Measurements from ENCODE around the gene PLA2R1. TPM values are rescaled to one million over a fixed set of nuclear protein-coding genes. Genes with fewer than 3 reads are reported as not detected.

The PLA2R1 gene
- total RNA-seq, 4 donors from 2014 or later: 24.1 to 36.2 (median 24.9) TPM

DNA sequence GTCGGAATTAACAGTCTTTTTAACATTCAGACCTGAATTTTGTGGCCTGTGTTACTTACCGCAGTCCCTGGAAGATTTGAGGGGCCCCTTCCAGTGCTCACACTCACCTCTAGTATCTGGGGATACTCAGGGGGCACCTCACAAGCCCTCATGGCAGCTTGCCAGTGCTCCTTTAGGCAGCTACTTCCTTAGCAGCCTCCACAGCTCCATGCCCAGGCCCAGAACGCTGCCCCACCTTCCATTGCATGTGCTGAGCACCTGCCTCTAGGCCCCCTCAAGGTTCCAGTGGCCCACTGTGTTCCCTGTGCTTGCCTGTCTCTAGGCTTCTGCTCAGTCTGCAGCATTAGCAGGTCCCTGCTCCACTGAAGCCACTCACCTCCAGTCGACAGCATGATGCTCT, 30.0 kb upstream of the PLA2R1 start:
- intact Hi-C loops (cut with DNase I; ENCODE audit: low total_unique reads): no loop called here
- no peaks in the 10 kb centered on the region for H3K4me1 ChIP-seq
- no peak for DNase-seq
- H3K9me3 ChIP-seq: peaks cover 4 to 21% of the 10 kb centered on the region in 2 donors
- no peaks in the 10 kb centered on the region for H3K27me3 ChIP-seq
- no peak overlapping the region for H3K4me3 ChIP-seq
- TF ChIP-seq POLR2A (IDR thresholded peaks at IDR 0.05): no peak
- TF ChIP-seq, protein P1, sequence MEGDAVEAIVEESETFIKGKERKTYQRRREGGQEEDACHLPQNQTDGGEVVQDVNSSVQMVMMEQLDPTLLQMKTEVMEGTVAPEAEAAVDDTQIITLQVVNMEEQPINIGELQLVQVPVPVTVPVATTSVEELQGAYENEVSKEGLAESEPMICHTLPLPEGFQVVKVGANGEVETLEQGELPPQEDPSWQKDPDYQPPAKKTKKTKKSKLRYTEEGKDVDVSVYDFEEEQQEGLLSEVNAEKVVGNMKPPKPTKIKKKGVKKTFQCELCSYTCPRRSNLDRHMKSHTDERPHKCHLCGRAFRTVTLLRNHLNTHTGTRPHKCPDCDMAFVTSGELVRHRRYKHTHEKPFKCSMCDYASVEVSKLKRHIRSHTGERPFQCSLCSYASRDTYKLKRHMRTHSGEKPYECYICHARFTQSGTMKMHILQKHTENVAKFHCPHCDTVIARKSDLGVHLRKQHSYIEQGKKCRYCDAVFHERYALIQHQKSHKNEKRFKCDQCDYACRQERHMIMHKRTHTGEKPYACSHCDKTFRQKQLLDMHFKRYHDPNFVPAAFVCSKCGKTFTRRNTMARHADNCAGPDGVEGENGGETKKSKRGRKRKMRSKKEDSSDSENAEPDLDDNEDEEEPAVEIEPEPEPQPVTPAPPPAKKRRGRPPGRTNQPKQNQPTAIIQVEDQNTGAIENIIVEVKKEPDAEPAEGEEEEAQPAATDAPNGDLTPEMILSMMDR (IDR thresholded peaks at IDR 0.05): no peak
- no peaks in the 10 kb centered on the region for H3K36me3 ChIP-seq
- H3K27ac ChIP-seq: no peak overlapping the region

DNA sequence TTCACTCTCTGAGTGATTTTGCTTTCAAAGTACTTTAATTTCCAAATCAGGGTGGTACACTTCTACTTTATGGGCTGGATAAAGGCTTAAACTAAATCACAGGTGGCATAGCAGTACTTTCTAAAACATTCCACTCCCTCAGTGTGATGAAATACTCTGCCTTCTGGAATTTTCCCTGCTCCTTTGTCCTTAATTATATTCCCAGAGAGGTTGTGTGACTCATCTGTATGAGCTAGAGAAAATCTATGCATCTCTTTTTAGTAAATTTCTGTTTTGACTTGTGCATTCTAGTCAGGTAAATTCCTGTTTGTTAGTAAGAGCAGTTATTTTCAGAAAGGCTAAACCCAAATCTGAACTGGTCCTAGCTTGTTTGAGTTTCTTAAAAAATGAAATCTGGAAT, 29.0 kb upstream of the PLA2R1 start:
- peaks cover 4 to 31% of the 10 kb centered on the region in 2 donors for H3K9me3 ChIP-seq
- TF ChIP-seq, protein P1 (IDR thresholded peaks at IDR 0.05): no peak
- TF ChIP-seq POLR2A (IDR thresholded peaks at IDR 0.05): no peak
- intact Hi-C loops (cut with DNase I; ENCODE audit: low total_unique reads): no loop called here
- no peak overlapping the region for H3K27ac ChIP-seq
- H3K27me3 ChIP-seq: no peaks in the 10 kb centered on the region
- H3K4me1 ChIP-seq: no peaks in the 10 kb centered on the region
- H3K36me3 ChIP-seq: no peaks in the 10 kb centered on the region
- no peak for DNase-seq
- no peak overlapping the region for H3K4me3 ChIP-seq

DNA sequence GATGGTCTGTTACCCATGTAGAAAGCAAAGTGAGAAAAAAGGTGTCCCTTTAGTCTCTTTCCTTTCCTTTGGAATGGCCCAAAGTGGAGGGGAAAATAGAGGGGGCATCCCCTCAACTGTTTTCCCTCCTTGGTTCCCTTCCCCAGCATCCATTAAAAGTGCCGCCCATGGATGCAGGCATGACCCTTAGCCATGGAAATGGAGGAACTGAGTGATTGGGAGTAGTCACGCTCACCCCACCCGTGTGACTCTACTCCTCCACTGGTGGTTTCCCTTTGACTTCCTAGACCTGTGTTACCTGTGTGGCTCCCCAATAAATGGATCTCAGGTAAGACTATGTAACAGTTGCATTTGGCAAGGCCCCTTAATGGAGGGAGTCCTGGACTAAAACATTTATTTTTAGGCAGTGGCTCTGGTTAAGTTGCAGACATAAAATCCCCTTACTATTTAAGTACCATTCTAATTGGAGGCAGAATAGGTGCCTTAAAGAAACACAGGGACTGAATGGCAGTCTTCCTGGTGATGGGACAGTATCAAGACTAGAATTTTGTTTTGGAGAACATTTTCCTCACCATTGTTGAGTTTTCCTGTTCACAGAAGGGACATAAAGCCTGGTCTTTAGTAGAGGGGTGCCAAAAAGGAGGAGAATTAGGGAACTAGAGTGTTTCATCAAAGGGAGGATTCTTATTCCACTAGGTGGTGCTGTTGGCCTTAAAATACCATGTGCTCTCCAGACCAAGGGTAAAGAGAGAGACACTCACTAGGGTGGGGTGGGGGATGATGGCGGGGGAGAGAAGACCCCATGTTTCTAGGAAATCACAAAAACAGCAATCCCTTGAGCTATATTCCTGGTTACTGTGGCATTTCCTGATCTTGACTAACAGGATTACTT, 25.7 kb upstream of the PLA2R1 start:
- H3K36me3 ChIP-seq: no peaks in the 10 kb centered on the region
- no peak for DNase-seq
- H3K4me1 ChIP-seq: no peaks in the 10 kb centered on the region
- no peak overlapping the region for H3K27ac ChIP-seq
- TF ChIP-seq, protein P1 (IDR thresholded peaks at IDR 0.05): no peak
- no peak for TF ChIP-seq POLR2A (IDR thresholded peaks at IDR 0.05)
- no peak overlapping the region for H3K4me3 ChIP-seq
- peaks cover 4 to 43% of the 10 kb centered on the region in 2 donors for H3K9me3 ChIP-seq
- intact Hi-C loops (cut with DNase I; ENCODE audit: low total_unique reads): no loop called here
- no peaks in the 10 kb centered on the region for H3K27me3 ChIP-seq

DNA sequence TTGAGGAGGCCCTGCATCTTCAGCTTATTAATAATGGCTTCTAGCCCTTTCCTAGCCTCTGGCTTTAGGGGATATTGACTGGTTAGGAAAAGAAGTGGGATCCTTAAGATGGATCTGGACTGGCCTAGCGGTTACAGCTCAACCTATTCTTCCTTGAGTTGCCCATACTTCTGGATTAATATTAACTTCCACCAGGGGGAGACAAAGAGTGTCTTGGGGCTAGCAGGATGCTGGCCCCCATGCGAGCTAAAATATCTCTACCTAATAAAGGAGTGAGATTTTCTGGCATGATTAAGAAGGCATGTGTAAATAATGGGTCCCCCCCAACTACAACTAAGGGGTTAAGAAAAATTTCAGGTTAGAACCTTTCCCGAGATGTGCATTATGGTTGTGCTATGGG, 23.2 kb upstream of the PLA2R1 start:
- H3K9me3 ChIP-seq: peaks cover 4 to 47% of the 10 kb centered on the region in 2 donors
- no peaks in the 10 kb centered on the region for H3K4me1 ChIP-seq
- intact Hi-C loops (cut with DNase I; ENCODE audit: low total_unique reads): no loop called here
- H3K27ac ChIP-seq: no peak overlapping the region
- no peak for DNase-seq
- no peaks in the 10 kb centered on the region for H3K27me3 ChIP-seq
- no peak for TF ChIP-seq POLR2A (IDR thresholded peaks at IDR 0.05)
- TF ChIP-seq, protein P1 (IDR thresholded peaks at IDR 0.05): no peak
- no peak overlapping the region for H3K4me3 ChIP-seq
- H3K36me3 ChIP-seq: no peaks in the 10 kb centered on the region
